NCI-H2081 treated with DMSO at 0.1 percent for 48 hours (cell line): ENCODE results near the gene ARID5B.
"Not testable (repeated sequence)": the region's sequence is repeated elsewhere in the genome, so short reads cannot be mapped to it uniquely, and the experiment has no call there.

Source experiments
- DNase-seq: peaks from one replicate; lab custom pipeline; 2025; lab: John Stamatoyannopoulos, UW

The ARID5B gene

DNA sequence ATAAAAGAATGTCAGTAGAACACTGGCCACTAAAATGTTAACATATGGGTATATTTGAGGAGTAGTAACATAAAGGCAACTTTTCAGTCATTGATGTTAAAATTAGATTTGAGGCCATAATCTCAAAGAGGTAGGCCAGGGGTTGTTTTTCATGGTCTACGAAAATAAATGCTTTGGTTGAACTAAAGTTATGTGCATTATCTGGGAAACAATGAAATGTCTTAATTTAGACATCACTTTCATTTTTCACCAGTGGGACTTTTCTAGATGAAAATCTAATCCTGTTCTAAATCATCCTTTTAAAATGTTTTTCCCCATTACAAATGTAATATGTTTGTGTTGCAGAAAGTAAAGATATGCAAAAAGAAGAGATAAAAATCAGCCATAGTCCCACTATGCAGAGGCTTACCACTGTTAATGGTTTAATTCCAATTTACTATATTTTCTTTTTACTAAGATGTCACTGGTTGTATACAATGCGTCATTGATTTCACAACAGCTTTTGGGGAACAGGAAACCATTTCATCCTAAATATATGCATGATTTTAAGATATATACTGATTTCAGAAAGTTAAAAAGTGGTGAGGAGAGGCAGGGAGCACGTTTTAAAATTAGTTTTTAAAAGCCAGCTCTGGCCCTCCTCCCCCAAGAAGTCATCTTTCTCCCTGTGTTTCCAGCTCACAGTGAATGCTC, 64.3 kb downstream of the ARID5B start:
- DNase-seq = no peak

DNA sequence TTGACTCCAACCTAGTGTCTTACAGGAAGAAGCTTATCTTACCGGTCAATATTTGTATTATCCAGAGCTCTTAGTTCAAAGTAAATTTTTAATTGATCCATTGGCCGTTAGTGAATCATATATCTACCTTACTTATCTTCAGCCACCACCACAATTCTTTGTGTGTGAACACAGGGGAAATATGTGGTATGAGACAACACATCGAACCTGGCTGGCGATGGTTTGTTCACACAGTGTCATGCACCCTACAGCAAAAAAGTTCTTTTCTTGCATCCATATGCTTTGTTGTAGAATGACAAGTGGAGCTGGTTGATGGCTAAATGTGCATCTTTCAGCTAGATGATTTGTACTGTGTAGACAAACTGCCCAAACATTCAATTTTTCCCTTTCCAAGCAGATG, 65.8 kb downstream of the ARID5B start:
- DNase-seq = no peak

DNA sequence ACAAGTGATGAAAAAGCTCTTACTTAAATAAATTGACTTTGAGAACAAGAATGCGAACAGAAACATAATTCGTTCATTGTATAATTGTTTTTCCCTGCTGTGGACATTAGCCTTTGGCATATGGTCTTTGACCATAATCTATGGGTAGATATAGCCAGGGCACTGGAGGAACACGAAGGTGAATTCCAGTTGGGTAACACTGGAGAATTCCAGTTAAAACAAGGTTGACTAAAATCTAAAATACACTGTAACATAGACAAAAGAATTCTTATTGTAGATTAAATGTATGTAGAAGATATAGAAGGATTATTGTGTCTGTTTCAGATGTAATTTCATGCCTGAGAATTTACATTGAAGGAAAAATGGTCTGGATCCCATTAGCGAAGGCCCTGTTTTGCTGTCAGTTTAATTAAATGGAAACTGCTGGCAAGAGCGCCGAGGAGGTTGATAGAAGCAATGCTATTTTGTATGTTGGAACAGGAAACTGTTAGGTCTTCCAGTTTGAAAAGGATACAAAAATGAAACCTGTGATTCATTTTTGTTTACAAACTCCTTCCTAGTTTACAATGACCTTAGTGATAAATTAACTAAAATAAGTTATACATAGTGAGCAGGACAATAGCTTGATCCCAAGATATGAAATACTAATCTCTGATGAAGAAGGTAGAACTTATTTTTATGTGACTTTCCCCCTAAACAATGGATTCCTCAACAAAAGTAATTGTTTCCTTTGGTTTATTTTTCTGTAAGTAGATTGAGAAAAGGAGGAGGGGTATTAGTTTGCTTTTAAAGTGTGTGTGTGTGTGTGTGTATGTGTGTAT, 68.9 kb downstream of the ARID5B start:
- peak; percentile 0 for DNase-seq

DNA sequence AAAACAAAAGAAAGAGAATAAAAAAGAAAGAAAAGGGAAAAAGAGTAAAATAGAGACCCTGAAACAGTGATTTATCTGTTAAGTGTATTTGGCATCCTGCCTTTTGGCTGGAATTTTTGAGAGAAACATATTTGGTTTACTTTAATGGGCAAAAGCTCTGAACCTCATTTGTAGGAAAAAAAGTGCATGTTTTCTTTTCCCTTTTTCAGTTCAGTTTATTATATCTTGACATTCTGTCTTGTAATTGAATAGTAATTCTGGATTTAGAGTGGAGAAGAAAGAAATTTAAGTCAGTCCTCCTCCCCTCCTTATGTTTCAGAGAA, 69.5 kb downstream of the ARID5B start:
- DNase-seq = no peak

DNA sequence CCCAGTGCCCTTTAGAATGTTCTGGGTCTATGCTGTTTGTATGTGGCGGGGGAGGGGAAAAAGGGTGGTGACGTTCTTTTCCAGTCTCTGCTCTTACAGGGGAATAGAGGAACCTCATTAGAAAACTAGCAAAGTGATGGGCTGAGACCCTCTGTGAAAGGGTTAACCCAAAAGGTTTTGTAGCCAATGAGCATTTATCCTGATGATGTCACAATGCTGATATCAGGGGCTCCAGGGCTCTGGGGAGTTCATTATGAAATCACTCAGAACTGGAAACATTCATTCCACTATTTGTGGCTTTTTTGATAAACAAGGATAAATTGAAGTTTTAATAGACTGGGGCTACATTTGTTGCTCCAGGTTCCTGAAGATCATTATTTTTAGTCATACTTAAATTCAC, 71.7 kb downstream of the ARID5B start:
- no peak for DNase-seq

DNA sequence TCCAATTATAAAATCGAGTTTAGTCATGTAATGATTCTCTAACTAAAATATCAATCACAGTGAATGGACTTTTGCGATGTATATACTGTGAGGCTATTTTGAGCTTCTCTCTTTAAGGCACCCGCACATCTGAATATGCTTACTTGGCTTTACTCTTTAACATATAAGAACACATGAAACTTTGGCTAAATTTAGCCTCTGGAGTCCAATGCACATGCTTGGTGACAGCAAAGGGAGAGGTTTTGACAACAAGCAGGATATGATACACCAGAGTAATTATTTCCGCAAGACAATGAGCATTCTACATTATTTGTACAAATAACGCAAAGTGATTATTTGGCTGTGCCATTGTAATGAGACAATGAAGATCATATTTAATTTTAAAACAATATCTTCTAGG, 72.4 kb downstream of the ARID5B start:
- no peak for DNase-seq

DNA sequence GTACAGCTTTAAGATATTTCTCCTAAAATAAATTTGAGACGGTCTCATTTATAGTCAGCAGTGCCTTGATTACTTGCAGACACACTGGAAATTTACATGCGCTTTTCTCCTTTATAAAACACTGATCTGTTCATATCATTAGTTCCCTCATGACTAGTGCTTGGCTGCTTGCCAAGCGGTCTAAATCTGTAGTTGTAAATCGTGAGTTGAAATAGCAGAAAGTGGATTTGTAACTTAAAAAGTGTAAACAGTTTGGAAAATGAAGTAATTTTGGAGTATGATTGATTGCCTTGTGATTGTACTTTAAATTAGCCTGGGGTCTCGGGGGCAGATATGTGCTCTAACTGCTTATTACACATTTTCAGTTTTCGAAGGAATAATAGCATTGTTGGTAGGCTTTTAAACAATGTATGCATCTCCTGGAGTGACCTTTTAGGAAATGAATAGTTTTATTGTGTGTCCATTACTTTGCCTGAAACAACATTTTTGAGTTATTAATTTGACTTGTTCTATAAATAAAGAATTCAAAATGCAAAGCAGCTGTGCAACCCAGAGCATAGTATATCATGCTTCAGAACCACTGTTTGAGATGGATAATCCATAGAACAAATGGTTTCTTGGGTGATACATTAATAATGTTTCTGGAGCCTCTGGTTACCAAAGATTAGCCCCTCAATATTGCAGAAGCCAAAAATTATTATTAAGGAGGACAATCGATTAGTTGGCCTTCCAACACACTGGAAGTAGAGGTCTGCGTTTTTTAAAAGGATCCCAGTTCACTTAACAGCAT, 73.3 kb downstream of the ARID5B start:
- DNase-seq = peak; percentile 78

DNA sequence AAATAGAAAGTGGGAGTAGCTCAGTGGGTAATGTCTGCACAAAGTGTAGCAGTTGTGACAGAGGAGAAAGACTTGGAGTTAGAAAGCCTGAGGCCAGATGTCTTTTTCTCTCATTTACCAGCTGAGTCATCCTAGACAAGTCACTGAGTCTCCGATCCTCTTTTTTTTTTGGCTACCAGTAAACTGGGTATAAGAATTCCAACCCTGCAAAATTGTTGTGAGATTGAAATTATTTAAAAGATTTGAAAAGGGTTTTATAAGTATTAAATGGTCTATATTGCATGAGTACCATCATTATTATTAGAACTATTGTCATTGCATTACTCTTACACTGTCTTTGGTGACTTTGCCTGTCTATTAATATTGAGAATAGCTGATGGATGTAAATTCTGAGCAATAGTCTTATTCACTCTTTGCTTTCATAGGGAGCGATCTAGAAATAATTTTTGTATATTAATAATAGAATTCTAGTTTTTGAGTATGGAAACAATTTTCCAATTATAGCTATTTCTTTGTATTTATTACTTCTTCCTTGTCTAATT, 74.0 kb downstream of the ARID5B start:
- DNase-seq = no peak

DNA sequence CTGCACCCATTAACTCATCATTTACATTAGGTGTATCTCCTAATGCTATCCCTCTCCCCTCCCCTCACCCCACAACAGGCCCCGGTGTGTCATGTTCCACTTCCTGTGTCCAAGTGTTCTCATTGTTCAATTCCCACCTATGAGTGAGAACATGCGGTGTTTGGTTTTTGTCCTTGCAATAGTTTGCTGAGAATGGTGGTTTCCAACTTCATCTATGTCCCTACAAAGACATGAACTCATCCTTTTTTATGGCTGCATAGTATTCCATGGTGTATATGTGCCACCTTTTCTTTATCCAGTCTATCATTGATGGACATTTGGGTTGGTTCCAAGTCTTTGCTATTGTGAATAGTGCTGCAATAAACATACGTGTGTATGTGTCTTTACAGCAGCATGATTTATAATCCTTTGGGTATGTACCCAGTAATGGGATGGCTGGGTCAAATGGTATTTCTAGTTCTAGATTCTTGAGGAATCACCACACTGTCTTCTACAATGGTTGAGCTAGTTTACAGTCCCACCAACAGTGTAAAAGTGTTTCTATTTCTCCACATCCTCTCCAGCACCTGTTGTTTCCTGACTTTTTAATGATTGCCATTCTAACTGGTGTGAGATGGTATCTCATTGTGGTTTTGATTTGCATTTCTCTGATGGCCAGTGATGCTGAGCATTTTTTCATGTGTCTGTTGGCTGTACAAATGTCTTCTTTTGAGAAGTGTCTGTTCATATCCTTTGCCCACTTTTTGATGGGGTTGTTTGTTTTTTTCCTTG, 75.6 kb downstream of the ARID5B start:
- not testable (repeated sequence) for DNase-seq

DNA sequence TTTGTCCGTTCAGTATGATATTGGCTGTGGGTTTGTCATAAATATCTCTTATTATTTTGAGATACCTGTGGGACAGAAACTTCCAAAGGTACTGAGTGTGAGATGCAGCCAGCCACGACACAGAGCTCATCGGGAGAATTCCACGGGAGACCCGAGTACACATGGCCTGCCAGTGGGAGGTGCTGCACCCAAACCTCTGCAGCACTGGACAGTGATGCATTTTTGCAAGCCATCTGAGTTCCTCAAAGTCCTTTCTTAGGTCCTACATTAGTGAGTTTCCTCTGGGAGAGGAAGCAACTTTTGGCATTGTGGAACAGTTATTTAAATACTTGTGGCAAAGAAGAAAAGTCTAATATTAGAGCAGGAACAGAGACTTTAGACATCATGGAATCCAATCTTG, 77.5 kb downstream of the ARID5B start:
- no peak for DNase-seq

DNA sequence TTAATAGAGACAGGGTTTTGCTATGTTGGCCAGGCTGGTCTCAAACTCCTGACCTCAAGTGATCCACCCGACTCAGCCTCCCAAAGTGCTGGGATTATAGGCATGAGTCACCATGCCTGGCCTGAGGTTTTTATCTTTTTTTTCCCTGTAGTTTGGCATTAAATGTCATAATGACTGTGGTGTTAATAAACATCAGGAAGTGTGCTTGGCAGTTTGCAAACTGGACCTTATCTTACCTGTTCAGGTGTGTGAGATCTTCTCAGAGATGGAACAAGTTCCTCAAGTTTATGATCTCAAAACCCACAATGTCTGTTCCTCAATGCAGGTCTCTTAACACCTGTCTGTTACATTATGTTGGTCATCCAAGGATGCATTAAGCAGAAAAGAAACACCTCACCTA, 80.0 kb downstream of the ARID5B start:
- DNase-seq = no peak

DNA sequence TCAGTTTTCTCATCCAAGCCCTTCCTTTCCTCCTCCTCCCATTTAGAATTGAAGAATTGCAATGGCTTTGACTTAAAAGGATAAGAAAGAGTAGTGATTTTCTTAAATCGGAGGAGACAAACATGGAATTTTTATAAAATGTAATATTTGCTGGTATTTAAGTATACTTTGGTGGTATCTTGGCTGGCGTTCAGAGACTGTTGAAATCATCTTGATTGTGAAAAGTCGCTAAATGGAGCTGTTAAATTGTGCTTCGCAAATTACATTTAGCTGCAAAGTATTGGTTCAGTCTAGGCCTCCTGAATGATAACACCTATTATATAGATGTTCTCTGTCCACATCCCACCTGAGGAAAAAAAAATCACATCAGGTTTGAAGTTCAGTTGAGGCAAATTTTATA, 81.8 kb downstream of the ARID5B start:
- DNase-seq = no peak

DNA sequence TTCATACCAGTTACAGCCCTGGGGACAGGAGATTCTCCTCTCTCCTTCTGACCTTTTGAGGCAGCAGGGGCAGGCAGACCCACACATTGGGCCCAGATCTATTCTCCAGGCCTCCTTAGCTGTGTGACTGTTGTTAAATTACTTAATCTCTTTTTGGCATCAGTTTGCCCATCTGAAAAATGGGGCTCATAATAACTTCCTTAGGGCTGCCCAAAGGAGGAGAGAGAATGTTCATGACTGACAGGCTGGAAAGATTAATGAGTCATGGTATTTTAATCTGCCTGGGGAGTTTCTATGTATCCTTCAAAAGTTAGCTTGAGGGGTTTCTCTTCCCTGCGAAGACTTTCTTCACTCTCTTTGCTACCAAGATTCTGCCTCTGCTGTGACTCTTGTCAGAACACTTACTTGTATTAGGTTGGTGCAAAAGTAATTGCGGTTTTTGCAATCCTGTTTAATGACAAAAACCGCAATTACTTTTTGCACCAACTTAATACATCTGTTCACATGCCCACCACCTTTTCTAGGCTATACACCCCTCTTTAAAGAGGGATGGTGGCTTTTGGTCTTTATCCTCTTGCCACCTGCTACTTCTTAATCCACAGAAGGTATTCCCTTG, 83.4 kb downstream of the ARID5B start:
- no peak for DNase-seq

DNA sequence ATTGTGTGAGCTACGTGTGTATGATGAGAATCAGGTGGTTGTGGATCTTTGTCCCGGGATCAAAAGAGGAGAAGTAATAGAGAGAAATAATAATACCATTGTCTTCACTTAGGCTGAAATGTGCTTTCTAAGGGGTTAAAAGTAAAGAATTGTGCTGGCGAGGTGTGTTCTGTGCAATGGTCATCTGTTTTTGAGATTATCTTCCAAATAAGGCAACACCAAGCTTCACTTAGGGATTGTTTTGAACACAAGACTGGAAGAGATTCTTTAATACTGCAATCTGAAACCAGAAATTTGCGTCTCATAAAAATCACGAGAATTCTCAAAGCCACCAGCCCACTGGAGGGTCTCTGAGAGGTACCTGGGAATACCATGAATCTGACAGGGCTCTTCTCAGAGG, 84.2 kb downstream of the ARID5B start:
- DNase-seq = no peak

DNA sequence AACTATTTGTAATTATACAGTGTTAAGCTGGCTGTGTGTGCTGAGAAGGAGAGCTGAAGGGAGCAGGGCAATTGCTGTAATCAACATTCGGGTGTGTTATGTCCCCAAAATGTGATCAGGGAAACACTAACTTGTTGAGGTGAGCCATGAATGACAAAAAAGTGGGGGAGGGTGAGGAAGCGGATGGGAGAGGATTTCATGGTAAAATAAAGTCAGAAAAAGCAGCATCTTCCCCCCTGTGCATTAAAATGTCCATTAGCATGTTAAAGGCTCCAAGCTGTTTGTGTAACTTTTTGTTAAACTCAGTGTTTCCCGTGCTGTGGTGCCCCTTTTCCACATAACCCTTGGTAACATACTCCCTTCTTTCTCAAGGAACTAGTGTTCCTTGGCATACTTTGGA, 84.9 kb downstream of the ARID5B start:
- DNase-seq = no peak

DNA sequence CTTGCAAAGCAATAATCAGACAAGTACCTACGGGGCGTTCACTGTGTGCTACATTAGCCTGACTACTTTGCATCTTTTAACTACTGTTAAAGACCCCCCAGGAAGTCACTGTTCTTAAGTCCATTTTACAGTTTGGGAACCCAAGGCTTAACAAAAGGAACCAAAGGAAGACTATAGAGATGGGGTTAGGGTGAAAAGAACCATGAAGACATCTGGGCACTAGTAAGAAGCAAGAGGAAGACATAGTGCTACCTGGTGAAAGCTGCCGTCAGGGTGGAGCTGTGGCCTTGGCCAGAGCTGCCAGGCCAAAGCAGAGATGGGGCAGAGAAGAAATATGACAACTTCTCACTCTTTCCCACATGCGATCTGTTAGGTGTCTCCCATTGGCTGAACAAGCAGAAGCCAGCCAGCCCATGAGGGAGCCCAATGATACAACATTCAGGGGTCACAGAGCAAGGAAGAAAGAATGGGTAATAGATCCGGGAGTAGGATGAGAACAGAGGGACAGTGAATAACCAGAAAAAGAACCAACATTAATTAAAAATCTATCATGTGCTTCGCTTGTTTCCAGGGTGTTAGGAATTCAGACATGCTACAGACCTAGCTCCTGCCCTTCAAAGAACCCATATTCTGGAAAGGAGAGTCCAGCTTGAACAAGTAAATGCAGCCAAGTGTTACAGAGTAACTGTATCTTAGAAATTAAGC, 85.4 kb downstream of the ARID5B start:
- no peak for DNase-seq

DNA sequence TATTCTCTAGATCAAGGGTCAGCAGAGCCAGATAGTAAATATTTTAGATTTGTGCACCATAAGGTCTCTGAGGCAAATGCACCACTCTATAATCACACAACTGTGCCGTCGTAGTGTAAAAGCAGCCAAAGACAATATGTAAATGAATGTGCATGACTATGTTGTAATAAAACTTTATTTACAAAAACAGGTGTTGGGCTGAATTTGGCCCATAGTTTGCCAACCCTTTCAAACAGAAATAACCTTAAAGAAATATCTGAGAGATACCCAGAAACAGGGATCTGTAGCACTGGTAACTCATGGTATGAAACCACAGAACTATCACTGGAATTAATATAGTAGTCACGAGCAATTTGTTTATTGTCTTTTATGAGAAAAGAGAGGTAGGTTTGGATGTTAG, 86.0 kb downstream of the ARID5B start:
- no peak for DNase-seq

DNA sequence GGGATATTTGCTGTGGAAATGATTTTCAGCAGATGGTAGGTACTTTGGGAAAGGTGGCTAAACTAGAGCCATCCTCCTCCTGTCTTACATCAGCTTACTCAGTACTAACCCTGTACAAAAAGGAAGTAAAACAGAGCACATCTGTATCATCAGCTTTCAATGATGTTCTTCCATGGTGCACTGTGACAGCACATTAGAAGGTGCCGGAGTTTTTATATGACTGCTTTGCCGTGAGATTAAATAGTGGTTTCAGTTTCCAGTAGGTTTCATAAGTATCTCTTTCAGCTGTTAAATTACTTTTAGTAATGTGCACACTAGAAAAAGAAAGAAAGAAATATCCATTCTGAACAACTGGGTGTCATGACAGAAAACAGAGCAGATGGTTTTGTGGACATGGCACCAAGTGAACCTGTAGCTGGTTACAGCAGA, 86.5 kb downstream of the ARID5B start:
- no peak for DNase-seq

DNA sequence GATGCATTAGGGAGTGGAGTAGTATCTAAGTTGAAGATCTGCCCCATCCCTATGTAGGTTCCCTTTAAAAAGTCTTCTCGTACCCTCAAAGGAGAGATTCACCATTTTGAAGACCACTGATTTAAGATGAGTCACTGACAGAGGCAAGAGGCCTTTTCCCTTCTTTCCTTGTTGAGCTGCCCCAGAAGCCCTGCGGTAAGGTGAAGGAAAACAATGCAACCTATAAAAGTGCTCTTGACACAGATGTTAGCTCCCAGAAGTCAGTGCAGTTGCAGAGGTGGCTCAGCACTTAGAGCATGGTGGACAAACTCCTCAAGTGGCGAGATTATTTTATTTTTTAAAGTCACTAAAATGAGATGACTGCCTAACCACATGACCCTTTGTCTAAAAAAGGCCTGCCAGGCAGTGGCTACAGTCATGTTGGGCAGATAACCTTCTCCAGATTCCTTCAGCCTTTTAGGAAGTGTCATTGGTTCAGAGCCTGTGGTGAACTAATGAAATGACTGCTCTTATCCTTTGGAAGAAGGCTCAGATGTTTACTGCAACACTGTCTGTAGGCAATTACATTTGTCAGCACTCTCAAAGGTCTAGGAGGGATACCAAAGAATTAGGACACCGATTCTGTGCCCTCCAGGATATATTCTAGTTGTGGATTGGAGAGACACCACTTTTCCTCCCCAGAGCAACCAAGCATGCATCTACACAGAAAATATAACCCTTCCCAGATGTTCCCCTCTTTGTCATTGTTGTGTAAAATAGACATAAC, 88.7 kb downstream of the ARID5B start:
- DNase-seq = no peak

DNA sequence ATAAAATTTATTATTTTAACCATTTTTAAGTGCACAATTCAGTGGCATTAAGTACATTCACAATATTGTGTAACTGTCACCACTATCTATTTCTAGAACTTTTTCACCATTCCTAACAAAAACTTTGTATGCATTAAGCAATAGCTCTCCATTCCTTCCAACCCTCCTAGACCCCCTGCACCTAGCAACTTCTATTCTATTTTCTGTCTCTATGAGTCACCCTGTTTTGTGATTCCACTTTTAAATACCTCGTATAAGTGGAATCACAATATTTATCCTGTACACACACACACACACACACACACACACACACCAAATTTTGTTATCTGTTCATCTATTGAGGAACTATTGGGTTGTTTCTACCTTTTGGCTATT, 89.2 kb downstream of the ARID5B start:
- no peak for DNase-seq
